HG02981 (cell line): ENCODE results near the gene S100A13.
A peak's percentile ranks its signal among the peaks of the same experiment; 100 is the strongest.
"Not testable (repeated sequence)": the region's sequence is repeated elsewhere in the genome, so short reads cannot be mapped to it uniquely, and the experiment has no call there.

ENCODE experiments used
- ATAC-seq: cut with Tn5 transposase; IDR thresholded peaks from one replicate; pipeline ENCODE4 v1.9.1; 2021; ENCODE audit warnings: mild to moderate bottlenecking, moderate library complexity; ENCODE audit not compliant: unreplicated experiment

The S100A13 gene

GRCh38 chr1:153648000-153648643 lies 20.8 kb upstream of the S100A13 start:
- no peak for ATAC-seq

- ATAC-seq = no peak
Observed at GRCh38 chr1:153647346-153647714, 20.0 kb upstream of the S100A13 start.

- no peak for ATAC-seq
Observed at GRCh38 chr1:153646672-153647345, 19.5 kb upstream of the S100A13 start.

GRCh38 chr1:153643816-153644215 lies 16.5 kb upstream of the S100A13 start:
- ATAC-seq = no peak

GRCh38 chr1:153643100-153643499 lies 15.8 kb upstream of the S100A13 start:
- ATAC-seq = no peak

GRCh38 chr1:153642161-153642560 lies 14.9 kb upstream of the S100A13 start:
- ATAC-seq = no peak

- no peak for ATAC-seq
Observed at GRCh38 chr1:153640861-153641260, 13.6 kb upstream of the S100A13 start.

- not testable (repeated sequence) for ATAC-seq
Observed at GRCh38 chr1:153640213-153640612, 12.9 kb upstream of the S100A13 start.

- ATAC-seq = no peak
Observed at GRCh38 chr1:153639280-153639679, 12.0 kb upstream of the S100A13 start.

GRCh38 chr1:153638261-153638660 lies 11.0 kb upstream of the S100A13 start:
- ATAC-seq = no peak

GRCh38 chr1:153636312-153636711 lies 9.0 kb upstream of the S100A13 start:
- ATAC-seq = no peak

GRCh38 chr1:153635872-153636271 lies 8.6 kb upstream of the S100A13 start:
- no peak for ATAC-seq

GRCh38 chr1:153633754-153634665 lies 6.7 kb upstream of the S100A13 start, which contains the start of gene CHTOP:
TSS of gene CHTOP (plus strand) at chr1:153634066. CDS start at chr1:153636589, 2,523 bp downstream.
- peak; percentile 85 for ATAC-seq

GRCh38 chr1:153633161-153633753 lies 6.0 kb upstream of the S100A13 start:
- ATAC-seq = no peak

GRCh38 chr1:153631047-153632022 lies 4.0 kb upstream of the S100A13 start:
- ATAC-seq = no peak

- ATAC-seq = no peak
Observed at GRCh38 chr1:153630384-153630783, 3.1 kb upstream of the S100A13 start.

- ATAC-seq = no peak
Observed at GRCh38 chr1:153629971-153630370, 2.7 kb upstream of the S100A13 start.

GRCh38 chr1:153629343-153629665 lies 2.0 kb upstream of the S100A13 start:
- no peak for ATAC-seq

- ATAC-seq = no peak
Observed at GRCh38 chr1:153628638-153629342, 1.5 kb upstream of the S100A13 start.
